Measurements from ENCODE around the gene SPATS2L.

SPATS2L gene

GRCh38 chr2:200382874-200383273 lies 76.4 kb downstream of the SPATS2L start:
- Histone ChIP-seq H3K23ac (ENCODE audit: low read length) (no peak overlapping the region), H3K27ac (ENCODE audit: low read depth, low read length) (no peak overlapping the region), H3K4me3 (ENCODE audit: low read length) (no peak overlapping the region), H3K36me3 (ENCODE audit: control insufficient read depth, insufficient read depth, low read length) (no peaks in the 10 kb centered on the region), H3K4me2 (ENCODE audit: low read length) (no peak overlapping the region), H3K79me1 (ENCODE audit: low read length) (peaks cover 9% of the 10 kb centered on the region), H3K79me2 (ENCODE audit: control insufficient read depth, insufficient read depth, low read length) (peaks cover 55% of the 10 kb centered on the region), H2BK120ac (ENCODE audit: low read depth, low read length) (no peak overlapping the region), H2BK15ac (replicated peaks; ENCODE audit: low read depth) (no peak overlapping the region), H3K9ac (ENCODE audit: low read length) (no peak overlapping the region), H3K4me1 (ENCODE audit: control insufficient read depth, low read depth, low read length) (peaks cover 27% of the 10 kb centered on the region), H3K4ac (ENCODE audit: low read depth, low read length) (no peak overlapping the region), H4K8ac (ENCODE audit: low read depth, low read length) (no peak overlapping the region), H3K56ac (ENCODE audit: low read length) (no peak overlapping the region), H4K5ac (ENCODE audit: low read length) (no peak overlapping the region), H2AK5ac (ENCODE audit: low read length) (no peak overlapping the region), H3K18ac (ENCODE audit: low read length) (no peak overlapping the region), H3K27me3 (ENCODE audit: insufficient read depth, low read length, poor library complexity) (no peaks in the 10 kb centered on the region), H2BK5ac (ENCODE audit: low read length) (no peak overlapping the region)
- DNase-seq = no peak
- no CpG with 5 or more reads among the region's 6 CpGs for WGBS (ENCODE audit: extremely low coverage, insufficient coverage, low lambda C conversion rate)

GRCh38 chr2:200383380-200384110 lies 77.1 kb downstream of the SPATS2L start:
- H3K18ac ChIP-seq (ENCODE audit: low read length) = no peak overlapping the region
- no peak overlapping the region for H3K4me2 ChIP-seq (ENCODE audit: low read length)
- H3K56ac ChIP-seq (ENCODE audit: low read length) = no peak overlapping the region
- H3K23ac ChIP-seq (ENCODE audit: low read length) = no peak overlapping the region
- no peak overlapping the region for H2BK120ac ChIP-seq (ENCODE audit: low read depth, low read length)
- peaks cover 48% of the 10 kb centered on the region for H3K79me2 ChIP-seq (ENCODE audit: control insufficient read depth, insufficient read depth, low read length)
- peaks cover 20% of the 10 kb centered on the region for H3K4me1 ChIP-seq (ENCODE audit: control insufficient read depth, low read depth, low read length)
- no peak overlapping the region for H2BK15ac ChIP-seq (replicated peaks; ENCODE audit: low read depth)
- H3K4ac ChIP-seq (ENCODE audit: low read depth, low read length) = no peak overlapping the region
- H4K8ac ChIP-seq (ENCODE audit: low read depth, low read length) = no peak overlapping the region
- H3K27me3 ChIP-seq (ENCODE audit: insufficient read depth, low read length, poor library complexity) = no peaks in the 10 kb centered on the region
- WGBS (ENCODE audit: extremely low coverage, insufficient coverage, low lambda C conversion rate) = no CpG with 5 or more reads among the region's 6 CpGs
- H4K5ac ChIP-seq (ENCODE audit: low read length) = no peak overlapping the region
- no peak overlapping the region for H3K27ac ChIP-seq (ENCODE audit: low read depth, low read length)
- H3K9ac ChIP-seq (ENCODE audit: low read length) = no peak overlapping the region
- H3K4me3 ChIP-seq (ENCODE audit: low read length) = no peak overlapping the region
- peaks cover 10% of the 10 kb centered on the region for H3K79me1 ChIP-seq (ENCODE audit: low read length)
- no peak for DNase-seq
- no peaks in the 10 kb centered on the region for H3K36me3 ChIP-seq (ENCODE audit: control insufficient read depth, insufficient read depth, low read length)
- H2AK5ac ChIP-seq (ENCODE audit: low read length) = no peak overlapping the region
- H2BK5ac ChIP-seq (ENCODE audit: low read length) = no peak overlapping the region

- WGBS (ENCODE audit: extremely low coverage, insufficient coverage, low lambda C conversion rate) = no CpG with 5 or more reads among the region's 5 CpGs
- Histone ChIP-seq H2BK15ac (replicated peaks; ENCODE audit: low read depth) (no peak overlapping the region), H3K79me2 (ENCODE audit: control insufficient read depth, insufficient read depth, low read length) (peaks cover 35% of the 10 kb centered on the region), H3K4me2 (ENCODE audit: low read length) (no peak overlapping the region), H3K4me1 (ENCODE audit: control insufficient read depth, low read depth, low read length) (peaks cover 4% of the 10 kb centered on the region), H3K36me3 (ENCODE audit: control insufficient read depth, insufficient read depth, low read length) (peaks cover 4% of the 10 kb centered on the region), H2AK5ac (ENCODE audit: low read length) (no peak overlapping the region), H3K27ac (ENCODE audit: low read depth, low read length) (no peak overlapping the region), H3K56ac (ENCODE audit: low read length) (no peak overlapping the region), H3K18ac (ENCODE audit: low read length) (no peak overlapping the region), H2BK5ac (ENCODE audit: low read length) (no peak overlapping the region), H4K8ac (ENCODE audit: low read depth, low read length) (no peak overlapping the region), H3K27me3 (ENCODE audit: insufficient read depth, low read length, poor library complexity) (no peaks in the 10 kb centered on the region), H4K5ac (ENCODE audit: low read length) (no peak overlapping the region), H3K4me3 (ENCODE audit: low read length) (no peak overlapping the region), H2BK120ac (ENCODE audit: low read depth, low read length) (no peak overlapping the region), H3K23ac (ENCODE audit: low read length) (no peak overlapping the region), H3K4ac (ENCODE audit: low read depth, low read length) (no peak overlapping the region), H3K79me1 (ENCODE audit: low read length) (peaks cover 10% of the 10 kb centered on the region), H3K9ac (ENCODE audit: low read length) (no peak overlapping the region)
- DNase-seq = no peak
Observed at GRCh38 chr2:200385063-200385635, 78.7 kb downstream of the SPATS2L start.

- WGBS (ENCODE audit: extremely low coverage, insufficient coverage, low lambda C conversion rate) = no CpG with 5 or more reads among the region's 2 CpGs
- H3K79me2 ChIP-seq (ENCODE audit: control insufficient read depth, insufficient read depth, low read length) = peaks cover 17% of the 10 kb centered on the region
Observed at GRCh38 chr2:200393191-200393590, 86.7 kb downstream of the SPATS2L start.

GRCh38 chr2:200394045-200394444 lies 87.6 kb downstream of the SPATS2L start:
- H3K27ac ChIP-seq (ENCODE audit: low read depth, low read length) = no peak overlapping the region
- no peaks in the 10 kb centered on the region for H3K27me3 ChIP-seq (ENCODE audit: insufficient read depth, low read length, poor library complexity)
- no peak overlapping the region for H2BK15ac ChIP-seq (replicated peaks; ENCODE audit: low read depth)
- H3K79me2 ChIP-seq (ENCODE audit: control insufficient read depth, insufficient read depth, low read length) = peaks cover 20% of the 10 kb centered on the region
- no peak for DNase-seq
- H3K56ac ChIP-seq (ENCODE audit: low read length) = no peak overlapping the region
- no CpG with 5 or more reads among the region's 7 CpGs for whole genome bisulfite sequencing (ENCODE audit: extremely low coverage, insufficient coverage, low lambda C conversion rate)
- no peak overlapping the region for H2BK5ac ChIP-seq (ENCODE audit: low read length)
- no peak overlapping the region for H3K23ac ChIP-seq (ENCODE audit: low read length)
- H4K8ac ChIP-seq (ENCODE audit: low read depth, low read length) = no peak overlapping the region
- no peak overlapping the region for H3K4ac ChIP-seq (ENCODE audit: low read depth, low read length)
- H3K4me1 ChIP-seq (ENCODE audit: control insufficient read depth, low read depth, low read length) = no peaks in the 10 kb centered on the region
- H4K5ac ChIP-seq (ENCODE audit: low read length) = no peak overlapping the region
- H3K36me3 ChIP-seq (ENCODE audit: control insufficient read depth, insufficient read depth, low read length) = peaks cover 7% of the 10 kb centered on the region
- no peak overlapping the region for H2AK5ac ChIP-seq (ENCODE audit: low read length)
- H2BK120ac ChIP-seq (ENCODE audit: low read depth, low read length) = no peak overlapping the region
- H3K9ac ChIP-seq (ENCODE audit: low read length) = no peak overlapping the region
- H3K79me1 ChIP-seq (ENCODE audit: low read length) = peaks cover 13% of the 10 kb centered on the region
- no peak overlapping the region for H3K4me3 ChIP-seq (ENCODE audit: low read length)
- H3K4me2 ChIP-seq (ENCODE audit: low read length) = no peak overlapping the region
- no peak overlapping the region for H3K18ac ChIP-seq (ENCODE audit: low read length)

More at GRCh38 chr2:200393191-200393590, 86.7 kb downstream of the SPATS2L start:
- no peak overlapping the region for H3K56ac ChIP-seq (ENCODE audit: low read length)
- H2BK5ac ChIP-seq (ENCODE audit: low read length) = no peak overlapping the region
- no peak overlapping the region for H3K18ac ChIP-seq (ENCODE audit: low read length)
- H3K4me1 ChIP-seq (ENCODE audit: control insufficient read depth, low read depth, low read length) = no peaks in the 10 kb centered on the region
- no peak overlapping the region for H2BK15ac ChIP-seq (replicated peaks; ENCODE audit: low read depth)
- H3K23ac ChIP-seq (ENCODE audit: low read length) = no peak overlapping the region
- no peak for DNase-seq
- no peak overlapping the region for H3K4ac ChIP-seq (ENCODE audit: low read depth, low read length)
- H3K4me3 ChIP-seq (ENCODE audit: low read length) = no peak overlapping the region
- H3K27me3 ChIP-seq (ENCODE audit: insufficient read depth, low read length, poor library complexity) = no peaks in the 10 kb centered on the region
- no peak overlapping the region for H4K5ac ChIP-seq (ENCODE audit: low read length)
- H3K4me2 ChIP-seq (ENCODE audit: low read length) = no peak overlapping the region
- peaks cover 11% of the 10 kb centered on the region for H3K79me1 ChIP-seq (ENCODE audit: low read length)
- H3K36me3 ChIP-seq (ENCODE audit: control insufficient read depth, insufficient read depth, low read length) = peaks cover 7% of the 10 kb centered on the region
- no peak overlapping the region for H3K27ac ChIP-seq (ENCODE audit: low read depth, low read length)
- no peak overlapping the region for H2BK120ac ChIP-seq (ENCODE audit: low read depth, low read length)
- H4K8ac ChIP-seq (ENCODE audit: low read depth, low read length) = no peak overlapping the region
- H3K9ac ChIP-seq (ENCODE audit: low read length) = no peak overlapping the region
- H2AK5ac ChIP-seq (ENCODE audit: low read length) = no peak overlapping the region

All from mesendoderm (in vitro differentiated cells).